SH-SY5Y (cell line): Measurements from ENCODE around the gene VSIG8.

Experiments used
- GATA2 ChIP-seq: IDR thresholded peaks from 2 replicates; pipeline ENCODE4 v1.6.1; 2011; ENCODE audit warnings: mild to moderate bottlenecking, low read depth, low read length
- GATA3 ChIP-seq: IDR thresholded peaks from 2 replicates; pipeline ENCODE4 v1.6.1; 2011; ENCODE audit warnings: low read depth, mild to moderate bottlenecking, low read length, moderate library complexity

Gene VSIG8

DNA sequence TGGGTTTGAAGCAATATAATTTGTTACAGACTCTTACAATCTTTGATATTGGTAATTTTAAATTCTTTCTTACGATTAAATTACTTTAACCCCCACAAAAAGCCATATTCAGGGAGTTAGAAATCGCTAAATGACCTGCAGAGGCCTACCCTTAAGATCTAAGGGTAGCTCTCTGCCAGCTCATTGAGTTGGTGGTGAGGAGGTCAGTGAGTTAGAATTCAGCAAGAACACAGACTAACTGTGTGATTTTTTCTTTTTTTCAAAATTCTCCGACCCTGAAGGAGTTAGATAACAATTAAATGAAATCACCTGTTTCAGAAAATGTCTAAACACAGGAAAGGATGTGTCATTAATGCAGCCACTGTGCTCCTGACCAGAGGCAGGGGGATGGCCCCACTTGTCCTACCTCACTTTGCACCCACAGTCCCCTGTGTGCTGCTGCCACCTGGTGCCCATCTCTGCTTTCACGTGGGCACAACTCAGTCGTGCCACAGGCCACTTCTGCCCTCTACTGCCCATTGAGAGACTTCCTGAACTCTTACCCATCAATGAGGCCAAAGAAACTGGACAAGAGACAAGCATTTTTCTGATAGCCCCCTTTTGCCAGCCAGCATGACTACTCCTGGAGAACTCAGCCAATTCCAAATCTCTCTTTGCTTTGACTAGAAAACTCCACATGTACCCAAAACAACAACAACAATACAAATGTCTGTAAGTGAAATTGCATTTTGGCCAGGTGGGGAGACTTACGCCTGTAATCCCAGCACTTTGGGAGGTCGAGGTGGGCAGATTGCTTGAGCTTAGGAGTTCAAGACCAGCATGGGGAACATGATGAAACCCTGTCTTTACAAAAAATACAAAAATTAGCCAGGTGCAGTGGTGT lies 29.1 kb upstream of the VSIG8 start:
- TF ChIP-seq GATA3 = no peak
- no peak for TF ChIP-seq GATA2

DNA sequence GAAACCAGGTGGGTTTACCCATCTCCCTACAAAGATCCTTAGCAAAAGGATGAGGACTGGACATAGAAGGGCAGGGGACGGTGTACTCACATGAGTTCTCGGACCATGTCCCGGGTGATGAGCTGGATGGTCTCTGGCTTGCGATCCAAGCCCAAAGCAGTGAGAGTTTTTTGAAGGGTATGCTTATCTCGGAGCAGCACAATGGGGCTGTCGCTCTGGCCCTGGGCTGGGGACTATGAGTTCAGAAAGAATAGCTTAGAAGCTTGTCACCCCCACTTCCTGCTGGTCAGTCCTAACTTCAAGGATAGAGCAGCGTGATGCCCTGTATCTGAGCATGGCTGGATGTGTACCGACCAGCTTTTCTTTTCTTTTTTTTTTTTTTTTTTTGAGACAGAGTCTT lies 27.9 kb upstream of the VSIG8 start:
- TF ChIP-seq GATA3 (no peak), GATA2 (no peak)

DNA sequence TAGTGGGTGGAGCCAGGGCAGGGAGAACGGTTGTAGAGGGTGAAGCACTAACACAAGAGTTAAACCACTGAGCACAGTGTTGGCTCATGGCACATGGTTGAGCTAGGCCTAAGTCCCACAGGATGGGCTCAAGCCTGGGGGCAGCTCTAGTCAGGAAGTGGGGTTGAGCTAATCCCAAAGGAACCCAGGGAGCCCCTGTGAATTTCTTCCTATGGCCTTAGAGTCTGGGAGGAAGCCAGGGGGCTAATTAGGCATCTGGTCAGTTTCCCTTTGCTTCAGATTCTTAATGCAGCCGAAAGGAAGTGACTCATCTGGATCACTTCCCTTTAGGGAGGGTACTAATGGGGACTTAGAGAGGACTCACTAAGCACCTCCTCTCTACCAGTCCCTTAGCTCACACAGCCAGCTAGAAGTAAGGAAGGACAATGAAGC lies 27.4 kb upstream of the VSIG8 start:
- TF ChIP-seq GATA2 (no peak), GATA3 (no peak)

DNA sequence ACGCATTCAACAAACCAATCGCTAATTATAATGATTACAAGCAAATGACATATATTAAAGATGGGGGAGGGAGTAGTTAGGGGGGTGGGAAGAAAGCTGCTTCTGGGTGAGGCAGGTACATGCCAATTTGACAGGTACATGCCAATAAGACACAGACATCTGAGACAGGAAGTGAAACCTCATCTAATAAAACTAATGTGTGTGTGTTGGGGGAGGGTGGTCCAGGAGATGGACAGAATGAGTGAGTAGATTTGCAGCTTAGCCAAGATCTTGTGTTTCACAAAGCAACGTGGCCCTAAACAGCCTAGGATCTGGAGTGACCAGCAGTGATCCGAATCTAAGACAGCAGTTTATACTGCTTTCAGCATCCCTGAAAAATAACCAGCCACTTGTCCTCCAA lies 26.7 kb upstream of the VSIG8 start:
- TF ChIP-seq GATA3 (no peak), GATA2 (no peak)

DNA sequence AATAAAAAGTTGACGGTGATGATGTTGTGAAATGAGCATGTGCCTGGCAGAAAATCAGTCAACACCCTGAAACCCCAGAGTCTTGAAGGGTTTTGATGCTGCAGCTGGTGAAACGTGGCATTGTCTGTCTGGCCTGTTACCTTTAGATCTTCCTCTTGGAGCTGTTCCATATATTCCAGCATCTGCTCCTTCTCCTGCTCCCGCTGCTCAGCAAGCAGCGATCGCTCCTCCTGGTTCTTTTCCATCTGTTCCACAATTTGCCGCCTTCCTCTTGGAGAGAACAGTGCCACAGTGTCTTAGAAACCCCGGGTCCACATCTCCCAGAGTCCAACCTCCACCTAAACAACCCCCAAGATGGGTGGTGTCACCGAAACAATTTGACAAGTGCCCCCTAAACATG lies 21.8 kb upstream of the VSIG8 start:
- TF ChIP-seq GATA3 (no peak), GATA2 (no peak)

DNA sequence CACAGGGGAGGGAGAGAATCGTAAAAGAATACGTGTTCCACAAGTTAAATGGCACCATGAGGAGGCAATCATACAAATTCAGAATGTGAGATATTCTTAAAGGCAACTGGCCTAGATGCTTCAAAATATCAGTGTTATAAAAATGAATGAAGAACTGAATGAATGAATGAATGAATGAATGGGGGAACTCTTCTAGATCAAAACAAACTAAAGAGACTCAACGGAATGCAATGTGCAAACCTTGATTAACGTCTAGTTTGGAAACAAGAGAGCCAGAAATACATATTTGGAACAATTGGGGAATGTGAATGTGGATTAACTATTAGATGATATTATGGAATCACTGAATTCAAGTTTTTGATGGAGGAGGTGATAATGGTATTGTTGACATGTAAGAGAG lies 20.7 kb upstream of the VSIG8 start:
- no peak for TF ChIP-seq GATA2
- no peak for TF ChIP-seq GATA3

DNA sequence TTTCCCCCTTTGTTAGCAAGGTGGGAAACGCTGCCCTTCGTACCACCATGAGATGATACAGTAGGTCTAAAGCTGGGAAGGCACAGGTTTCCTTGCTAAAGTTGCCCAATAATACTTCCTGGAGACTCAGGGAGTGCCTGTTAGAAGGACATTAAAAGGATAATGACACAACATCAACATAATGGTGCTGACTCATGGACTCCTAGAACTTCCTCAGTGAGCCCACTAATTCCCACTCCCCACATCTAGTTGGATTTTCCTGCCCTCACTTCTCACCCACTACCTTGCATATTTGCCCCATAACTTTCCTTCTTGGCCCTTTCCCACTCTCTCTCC lies 20.0 kb upstream of the VSIG8 start:
- TF ChIP-seq GATA3 = no peak
- no peak for TF ChIP-seq GATA2

DNA sequence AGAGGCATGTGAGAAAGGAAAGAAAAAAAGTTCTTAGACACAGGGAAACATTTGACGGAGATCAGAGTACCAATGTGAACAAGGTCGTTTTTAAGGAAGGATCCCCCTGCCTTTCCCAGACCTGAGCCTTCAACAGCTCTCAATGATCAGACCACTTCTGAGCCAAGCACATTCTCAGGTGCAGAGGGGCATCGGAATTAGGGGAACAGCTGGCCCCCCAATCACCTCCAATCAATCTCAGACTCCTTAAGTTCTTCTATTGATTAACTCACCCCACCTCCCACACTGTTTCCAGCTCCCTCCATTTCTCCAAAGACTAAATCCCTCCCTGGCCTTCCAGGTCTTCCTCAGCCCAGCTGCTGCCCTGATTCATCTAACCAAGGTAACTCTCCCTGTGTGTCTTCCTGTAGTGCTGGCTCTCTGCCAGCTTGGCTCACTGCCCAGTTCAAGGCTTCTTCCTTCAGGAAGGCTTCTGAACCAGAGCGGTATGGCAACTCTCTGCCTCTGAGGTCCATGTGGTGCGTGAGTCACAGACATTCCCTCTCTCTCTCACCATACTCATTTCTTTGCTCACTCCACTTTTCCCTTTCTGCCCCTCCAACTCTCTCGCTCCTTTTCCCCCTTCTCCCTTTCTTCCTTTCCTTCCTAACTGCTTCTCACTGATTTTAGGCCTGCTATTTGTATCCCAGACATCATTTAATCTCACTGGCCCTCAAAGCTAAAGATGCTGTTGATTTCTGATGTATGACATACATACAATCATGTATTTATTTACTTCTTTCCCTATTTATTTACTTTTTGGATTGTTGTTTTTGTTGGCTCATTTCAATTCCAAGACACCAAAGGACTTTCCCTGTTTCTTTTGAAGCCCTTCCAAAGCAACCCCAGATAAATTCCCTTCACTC lies 19.4 kb upstream of the VSIG8 start:
- TF ChIP-seq GATA3 = no peak
- TF ChIP-seq GATA2 = no peak

DNA sequence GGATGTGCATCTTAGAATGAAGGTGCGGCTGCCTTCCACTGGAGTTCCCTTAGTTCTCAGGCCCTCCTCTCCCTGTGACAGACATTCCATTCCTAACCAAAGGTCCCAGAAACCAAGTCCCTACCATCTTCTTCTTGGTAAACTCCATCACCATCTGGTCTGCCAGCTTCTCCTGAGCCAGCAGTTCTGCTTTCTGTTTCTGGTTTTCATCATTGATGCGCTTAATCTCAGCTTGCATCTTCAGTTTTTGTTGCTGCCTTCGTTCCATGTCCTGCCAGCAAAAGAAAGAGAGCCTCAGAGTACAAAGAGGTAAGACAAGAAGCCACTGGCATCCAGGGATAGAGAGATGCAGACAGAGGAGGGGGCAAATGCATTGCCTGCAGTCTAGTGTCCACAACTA lies 18.0 kb upstream of the VSIG8 start:
- TF ChIP-seq GATA2 = no peak
- 0 out of 2 replicates have a peak, but pooled peaks have one; percentile 21 for TF ChIP-seq GATA3

DNA sequence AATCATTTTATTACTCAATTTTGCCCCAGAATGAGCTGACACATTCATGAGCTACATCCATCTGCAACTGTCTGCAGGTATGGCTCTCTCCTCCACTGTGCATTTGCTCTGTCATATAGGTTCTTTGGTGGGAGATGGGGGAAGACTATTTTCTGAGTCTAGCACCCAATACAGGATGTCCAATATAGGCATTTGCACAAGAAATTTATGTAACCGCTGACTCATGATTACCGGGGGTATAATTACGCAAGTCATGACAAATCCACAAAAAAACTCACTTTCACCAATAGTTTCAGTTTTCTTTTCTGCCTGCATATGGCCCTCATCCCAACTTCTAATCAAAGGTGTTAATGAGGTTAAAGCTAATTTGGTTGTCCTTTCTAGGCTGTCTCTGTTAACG lies 17.5 kb upstream of the VSIG8 start:
- TF ChIP-seq GATA2 = no peak
- TF ChIP-seq GATA3 = no peak

DNA sequence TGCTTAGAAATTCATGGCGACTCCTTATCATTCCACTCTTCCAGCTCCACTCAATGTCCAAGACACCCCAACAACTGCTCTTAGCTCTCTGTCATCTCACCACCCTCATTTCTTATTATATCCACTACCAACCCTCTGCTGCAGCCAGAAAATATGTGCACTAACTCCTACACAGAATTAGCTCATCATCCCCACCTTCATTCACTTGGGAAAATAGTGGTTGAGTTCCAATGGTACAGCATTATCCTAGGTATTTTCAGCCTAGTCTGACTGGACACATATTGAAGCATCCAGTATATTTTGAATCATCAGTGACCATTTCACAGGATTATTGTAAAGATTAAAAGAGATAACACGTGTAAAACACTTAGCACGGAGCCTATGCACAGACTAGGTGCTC lies 16.7 kb upstream of the VSIG8 start:
- TF ChIP-seq GATA2 (no peak), GATA3 (no peak)

DNA sequence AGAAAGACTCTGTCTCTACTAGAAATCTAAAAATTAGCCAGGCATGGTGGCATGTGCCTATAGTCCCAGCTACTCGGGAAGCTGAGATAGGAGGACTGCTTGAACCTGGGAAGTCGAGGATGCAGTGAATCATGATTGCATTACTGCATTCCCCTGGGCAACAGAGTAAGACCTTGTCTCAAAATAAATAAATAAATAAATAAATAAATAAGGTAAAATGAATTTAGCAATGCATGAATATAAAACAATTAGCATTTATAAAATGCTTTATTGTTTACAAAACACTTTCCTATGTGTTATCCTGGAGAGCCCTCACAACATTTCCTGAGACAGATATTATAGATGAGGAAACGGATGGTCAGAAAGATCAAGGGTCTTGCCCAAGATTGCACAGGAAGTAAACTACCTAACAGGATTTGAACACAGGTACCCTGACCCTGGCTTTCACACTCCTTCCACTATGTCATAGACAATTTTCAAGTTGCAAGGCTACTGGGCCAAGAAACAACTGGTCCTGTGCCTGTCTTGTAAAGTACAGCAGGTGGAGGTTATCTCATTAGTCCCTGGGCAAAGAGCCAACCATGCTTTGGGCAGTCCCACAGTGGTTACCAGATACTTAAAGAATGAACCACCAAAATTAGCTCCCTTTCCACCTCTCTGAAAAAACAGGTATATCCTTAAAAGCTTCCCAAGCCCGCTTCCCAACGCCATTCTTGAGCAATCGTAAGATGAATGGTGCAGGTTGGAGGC lies 15.4 kb upstream of the VSIG8 start:
- no peak for TF ChIP-seq GATA2
- TF ChIP-seq GATA3 = no peak

DNA sequence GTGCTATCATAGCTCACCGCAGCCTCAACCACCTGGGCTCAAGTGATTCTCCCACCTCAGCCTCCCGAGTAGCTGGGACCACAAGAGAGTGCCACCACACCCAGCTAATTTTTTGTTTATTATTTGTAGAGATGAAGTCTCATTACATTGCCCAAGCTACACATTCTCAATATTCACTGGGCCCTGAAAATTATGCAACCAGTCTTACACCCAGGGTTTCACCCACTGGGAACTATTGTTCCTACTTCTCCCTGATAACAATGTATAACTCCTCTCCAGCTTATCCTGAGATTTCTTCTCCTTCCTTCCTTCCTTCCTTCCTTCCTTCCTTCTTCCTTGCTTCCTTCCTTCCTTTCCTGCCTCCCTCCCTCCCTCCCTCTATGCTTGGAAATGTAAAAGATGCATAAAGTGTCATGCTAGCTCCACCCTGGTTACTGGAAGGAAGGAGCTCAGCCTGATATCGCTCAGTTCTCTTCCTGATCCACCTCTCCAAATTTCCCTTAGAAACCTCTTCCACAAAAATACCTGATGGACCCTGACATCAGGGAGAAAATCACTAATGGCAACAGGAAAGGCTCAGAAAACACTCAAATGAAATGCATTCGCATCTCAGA lies 11.2 kb upstream of the VSIG8 start:
- TF ChIP-seq GATA2 = no peak
- TF ChIP-seq GATA3 = no peak

DNA sequence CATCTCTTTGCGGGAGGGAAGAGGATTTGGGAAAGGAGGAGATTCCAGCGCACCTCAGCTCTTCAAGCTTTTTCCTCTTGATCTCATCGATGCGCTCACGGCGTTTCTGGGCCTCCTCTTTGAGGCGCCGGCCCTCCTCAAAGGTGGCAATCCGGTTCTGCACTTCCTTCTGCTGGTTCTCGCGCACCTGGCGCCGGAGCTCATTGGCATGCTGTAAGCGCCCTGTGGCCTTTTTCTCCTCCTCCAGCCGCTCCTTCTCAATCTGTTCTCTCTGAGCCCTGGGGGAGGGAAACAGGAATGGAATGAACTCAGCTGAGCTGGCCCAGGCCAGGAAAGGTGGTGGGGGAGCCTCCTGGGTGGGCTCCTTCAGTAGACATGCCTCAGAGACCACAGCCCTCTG lies 10.4 kb upstream of the VSIG8 start:
- TF ChIP-seq GATA3 = no peak
- no peak for TF ChIP-seq GATA2

DNA sequence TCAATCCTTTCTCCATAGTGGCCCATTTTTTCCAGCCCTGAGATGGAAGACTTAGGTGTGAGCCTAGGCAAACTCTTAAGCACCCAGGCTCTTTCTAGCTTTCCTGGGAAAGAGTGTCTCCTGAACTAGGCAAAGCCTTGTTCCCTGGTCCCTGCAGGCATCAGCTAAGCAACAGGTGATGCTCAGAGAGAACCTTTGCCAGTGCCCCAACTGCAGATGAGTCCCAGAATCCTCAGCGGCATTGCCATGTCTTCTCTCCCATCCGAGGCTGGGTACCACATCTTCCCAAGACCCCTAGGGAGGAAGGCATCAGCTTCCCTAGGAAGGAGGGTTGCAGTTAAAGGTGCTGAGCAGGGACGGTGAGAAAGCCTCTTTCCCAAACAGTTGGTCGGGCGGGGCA lies 8.2 kb upstream of the VSIG8 start:
- TF ChIP-seq GATA2 = no peak
- no peak for TF ChIP-seq GATA3
